Stimulated activated CD4-positive, alpha-beta T cell treated with anti-CD3 and anti-CD28 coated beads, Interleukin-12 subunit alpha, Interleukin-12 subunit beta, amount 100 ng/mL, for 4 hours (primary cell): ENCODE measurements around the gene EMID1.

Experiments used
- DNase-seq: peaks from one replicate; pipeline ENCODE4 v3.0.0-alpha.2; 2020

Gene EMID1

DNA sequence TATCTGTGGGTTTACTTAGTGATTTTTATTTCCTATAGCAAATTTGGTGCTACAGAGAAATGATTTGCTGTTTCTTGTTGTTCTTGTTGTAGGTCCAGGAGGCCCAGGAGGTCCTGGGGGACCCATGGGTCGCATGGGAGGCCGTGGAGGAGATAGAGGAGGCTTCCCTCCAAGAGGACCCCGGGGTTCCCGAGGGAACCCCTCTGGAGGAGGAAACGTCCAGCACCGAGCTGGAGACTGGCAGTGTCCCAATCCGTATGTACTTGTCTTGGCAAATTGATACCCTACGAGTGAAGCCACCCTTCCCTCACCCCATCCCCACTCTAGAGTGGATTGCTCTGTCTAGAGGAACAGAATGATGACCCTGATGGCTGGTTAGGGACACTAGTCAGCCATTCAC lies 92.9 kb downstream of the EMID1 start:
- DNase-seq: no peak

DNA sequence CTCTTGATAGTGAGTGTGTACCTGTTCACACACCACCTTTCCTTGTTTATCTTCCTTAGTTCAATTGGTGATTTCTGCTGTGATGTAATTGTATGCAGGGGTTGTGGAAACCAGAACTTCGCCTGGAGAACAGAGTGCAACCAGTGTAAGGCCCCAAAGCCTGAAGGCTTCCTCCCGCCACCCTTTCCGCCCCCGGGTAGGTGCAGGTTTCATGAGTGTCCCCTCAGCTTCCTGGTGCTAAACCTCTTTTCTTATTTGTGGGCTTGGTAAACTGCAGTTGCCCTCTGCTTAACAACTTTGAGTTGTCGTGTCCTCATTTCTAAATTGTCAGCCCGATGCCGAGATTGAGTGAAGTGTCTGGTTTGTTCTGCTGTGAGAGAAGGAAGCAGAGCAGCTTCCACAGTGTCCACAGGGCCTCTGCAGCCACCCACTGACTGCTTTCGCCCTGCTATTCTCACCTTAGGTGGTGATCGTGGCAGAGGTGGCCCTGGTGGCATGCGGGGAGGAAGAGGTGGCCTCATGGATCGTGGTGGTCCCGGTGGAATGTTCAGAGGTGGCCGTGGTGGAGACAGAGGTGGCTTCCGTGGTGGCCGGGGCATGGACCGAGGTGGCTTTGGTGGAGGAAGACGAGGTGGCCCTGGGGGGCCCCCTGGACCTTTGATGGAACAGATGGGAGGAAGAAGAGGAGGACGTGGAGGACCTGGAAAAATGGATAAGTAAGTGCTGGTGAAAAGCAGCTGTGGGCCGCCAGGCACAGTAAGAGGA lies 93.6 kb downstream of the EMID1 start:
- no peak for DNase-seq

DNA sequence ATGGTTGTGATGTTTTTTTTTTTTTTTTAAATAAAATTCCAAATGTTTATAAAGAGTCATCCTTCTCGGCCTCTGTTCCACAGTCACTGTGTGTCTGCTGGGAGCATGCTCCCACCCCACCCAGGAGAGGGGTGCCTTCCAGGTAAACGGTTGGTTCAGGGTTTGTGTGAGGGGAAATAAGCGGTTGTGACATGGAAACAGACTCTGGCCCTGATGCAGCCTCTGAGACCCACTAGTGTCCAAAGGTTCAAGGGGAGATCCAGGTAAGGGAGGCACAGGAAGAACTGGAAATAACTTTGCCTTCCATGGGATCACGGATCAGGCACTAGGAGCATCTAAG lies 94.7 kb downstream of the EMID1 start:
- no peak for DNase-seq

DNA sequence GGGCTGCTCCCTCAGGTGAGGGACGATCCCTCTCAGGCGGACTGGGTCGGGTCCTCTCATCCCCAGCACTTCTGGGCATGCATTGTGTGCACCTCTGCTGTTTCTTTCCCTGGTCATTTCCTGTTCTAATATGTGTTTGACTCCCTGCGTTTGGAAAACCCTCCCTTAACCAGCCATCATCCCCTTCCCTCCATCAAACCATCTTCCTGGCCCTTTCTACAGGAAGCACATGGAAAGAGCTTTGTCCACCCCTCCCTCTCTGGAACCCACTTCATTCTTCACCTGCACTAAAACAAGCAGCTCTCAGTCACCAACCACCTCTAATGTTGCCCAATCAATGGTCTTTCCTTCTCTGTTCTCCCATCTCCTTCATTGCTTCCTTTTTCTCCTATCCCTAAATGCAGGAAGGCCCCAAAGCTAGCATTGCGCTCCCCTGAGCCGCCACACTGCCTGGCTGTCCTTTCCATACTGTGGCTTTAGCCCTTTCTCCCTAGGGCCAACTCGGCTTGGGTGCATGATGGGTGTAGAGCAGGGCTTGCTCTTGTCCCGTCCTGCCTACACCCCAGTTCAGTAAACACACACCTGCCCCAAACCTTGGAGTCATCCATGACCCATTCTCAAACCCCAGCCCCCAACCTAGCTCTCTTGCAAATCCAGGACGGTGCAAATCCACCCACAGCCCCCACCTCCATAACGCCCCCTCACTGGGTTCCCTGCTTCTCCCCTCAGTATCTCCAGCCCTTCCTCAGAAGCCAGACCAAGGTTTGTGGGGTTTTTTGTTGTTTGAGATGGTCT lies 95.3 kb downstream of the EMID1 start:
- peak; percentile 18 for DNase-seq

DNA sequence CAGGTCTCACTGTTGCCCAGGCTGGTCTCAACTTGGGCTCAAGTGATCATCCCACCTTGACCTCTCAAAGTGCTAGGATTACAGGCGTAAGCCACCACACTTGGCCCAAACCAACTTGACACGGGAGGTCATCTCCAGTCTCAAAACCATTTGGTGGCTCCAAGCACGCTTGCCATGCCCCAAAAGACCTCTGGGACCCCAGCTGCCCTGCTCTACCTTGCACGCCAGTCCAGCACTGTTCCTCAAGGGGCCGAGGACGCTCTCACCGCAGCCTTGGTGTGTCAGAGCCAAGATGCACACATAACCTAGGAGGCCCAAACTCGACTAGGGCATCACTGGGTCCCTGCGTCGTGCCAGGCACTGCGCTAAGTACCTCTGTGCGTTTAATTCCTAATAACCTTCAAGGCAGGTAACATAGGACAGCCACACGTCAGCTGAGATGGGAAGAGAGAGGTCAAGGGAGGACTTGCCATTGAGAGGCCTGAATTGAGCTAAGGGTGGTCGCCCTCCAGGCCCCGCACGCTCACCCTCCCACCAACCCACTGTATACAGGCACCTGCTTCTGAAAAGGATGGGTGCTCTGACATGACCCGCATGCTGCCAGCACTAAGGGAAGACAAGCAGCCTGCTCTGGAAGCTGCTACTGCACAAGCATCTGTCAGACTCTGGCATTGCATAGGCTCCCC lies 96.2 kb downstream of the EMID1 start:
- DNase-seq: no peak

DNA sequence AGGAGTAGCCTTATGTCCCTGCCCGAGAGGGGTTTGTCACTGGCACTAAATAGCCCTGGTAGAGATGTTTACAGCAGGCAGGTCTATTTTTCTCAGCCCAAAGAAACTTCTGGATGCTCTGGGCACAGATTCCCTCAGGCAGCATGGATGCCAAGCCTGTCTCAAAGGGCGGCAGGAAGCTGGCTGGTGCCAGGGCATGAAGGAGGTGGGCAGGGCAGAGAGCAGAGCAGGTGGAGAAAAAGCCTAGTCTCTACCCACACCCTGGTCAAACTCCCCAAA lies 96.6 kb downstream of the EMID1 start:
- DNase-seq: no peak

DNA sequence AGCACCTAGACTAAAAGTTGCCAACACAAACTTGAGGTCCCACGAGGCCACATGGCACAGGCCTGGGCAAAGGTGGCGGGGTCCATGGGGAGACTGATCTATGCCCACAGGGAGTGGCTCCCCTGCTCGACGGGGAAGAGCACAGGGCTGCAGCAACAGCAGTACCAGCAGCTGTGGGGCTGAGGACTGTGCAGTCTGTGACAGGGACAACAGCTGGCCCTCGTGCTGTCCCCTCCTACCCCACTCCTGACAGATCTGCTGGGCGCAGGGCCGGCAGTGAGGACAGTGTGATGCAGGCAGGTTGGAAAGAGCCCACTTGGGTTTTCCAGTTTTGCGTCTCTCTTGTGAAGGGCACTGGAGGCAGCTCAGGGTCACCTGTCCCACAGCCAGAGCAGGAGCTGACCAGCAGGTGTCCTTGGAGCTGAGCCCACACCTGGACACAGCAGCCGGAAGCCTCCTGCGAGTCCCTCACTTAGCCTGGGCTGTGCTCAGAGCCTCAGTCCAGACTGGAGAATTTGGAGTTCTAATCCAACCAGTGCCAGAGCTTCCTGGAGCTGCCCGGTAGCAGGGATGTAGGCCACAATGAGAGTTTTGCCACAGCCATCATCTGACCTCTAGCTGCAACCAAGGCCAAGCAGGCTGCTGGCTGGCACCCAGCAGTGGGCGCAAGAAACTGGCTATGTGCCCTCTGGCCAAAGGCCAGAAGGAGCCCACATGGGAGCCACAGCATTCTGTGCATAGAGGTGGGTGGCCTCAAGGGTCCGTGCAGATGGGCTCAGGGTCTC lies 97.2 kb downstream of the EMID1 start:
- DNase-seq: no peak

DNA sequence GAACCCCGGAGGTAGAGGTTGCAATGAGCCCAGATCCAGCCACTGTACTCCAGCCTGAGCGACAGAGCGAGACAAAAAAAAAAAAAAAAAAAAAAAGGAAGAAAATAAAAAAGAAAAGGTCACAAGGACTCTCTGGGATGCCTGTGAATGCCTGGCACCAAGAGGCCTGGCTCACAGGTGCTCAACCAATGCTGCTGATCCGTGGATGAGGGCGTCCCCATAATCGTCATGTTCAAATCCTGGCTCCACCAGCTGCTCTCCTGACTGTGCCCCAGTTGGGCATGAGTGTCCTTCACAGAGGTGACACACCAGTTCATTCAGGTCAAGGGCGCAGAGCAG lies 100.1 kb downstream of the EMID1 start:
- DNase-seq: no peak

DNA sequence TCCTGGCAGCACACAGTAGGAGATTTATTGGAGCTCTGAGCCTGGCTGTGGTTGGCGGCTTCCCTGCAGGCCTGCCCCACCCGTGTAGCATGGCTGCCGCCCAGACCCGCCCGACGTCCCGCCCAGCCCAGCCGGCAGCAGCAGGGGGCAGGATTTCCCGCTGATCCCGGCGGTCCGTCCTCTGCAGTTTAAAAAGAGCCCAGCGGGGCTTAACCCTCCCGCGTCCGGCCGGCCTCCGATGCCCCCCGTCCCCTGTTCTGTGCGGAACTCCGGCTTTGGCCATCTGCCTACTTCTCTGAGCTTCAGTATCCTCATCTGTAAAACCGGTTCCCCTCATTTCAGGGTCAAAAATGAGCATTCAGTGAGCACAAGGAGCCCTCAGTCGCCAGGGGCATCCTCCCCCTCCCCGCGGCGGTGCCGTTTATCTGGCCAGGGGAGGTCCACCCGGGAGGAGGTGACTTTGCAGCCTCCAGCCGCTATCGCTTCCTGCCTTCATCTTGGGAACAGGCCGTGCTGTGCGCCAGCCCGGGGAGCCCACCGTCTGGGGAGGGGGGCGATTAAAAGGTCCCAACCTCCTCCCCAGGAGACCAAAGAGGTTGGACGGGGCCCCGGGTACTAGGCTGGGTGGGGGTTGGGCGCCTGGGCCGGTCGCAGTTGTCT lies 100.6 kb downstream of the EMID1 start, which contains the start of gene GAS2L1:
Gene GAS2L1, plus strand, starts transcription at position 476 of the 660 bp plus-strand sequence. CDS start 1,456 bp downstream, outside the sequence.
- peak; percentile 30 for DNase-seq

DNA sequence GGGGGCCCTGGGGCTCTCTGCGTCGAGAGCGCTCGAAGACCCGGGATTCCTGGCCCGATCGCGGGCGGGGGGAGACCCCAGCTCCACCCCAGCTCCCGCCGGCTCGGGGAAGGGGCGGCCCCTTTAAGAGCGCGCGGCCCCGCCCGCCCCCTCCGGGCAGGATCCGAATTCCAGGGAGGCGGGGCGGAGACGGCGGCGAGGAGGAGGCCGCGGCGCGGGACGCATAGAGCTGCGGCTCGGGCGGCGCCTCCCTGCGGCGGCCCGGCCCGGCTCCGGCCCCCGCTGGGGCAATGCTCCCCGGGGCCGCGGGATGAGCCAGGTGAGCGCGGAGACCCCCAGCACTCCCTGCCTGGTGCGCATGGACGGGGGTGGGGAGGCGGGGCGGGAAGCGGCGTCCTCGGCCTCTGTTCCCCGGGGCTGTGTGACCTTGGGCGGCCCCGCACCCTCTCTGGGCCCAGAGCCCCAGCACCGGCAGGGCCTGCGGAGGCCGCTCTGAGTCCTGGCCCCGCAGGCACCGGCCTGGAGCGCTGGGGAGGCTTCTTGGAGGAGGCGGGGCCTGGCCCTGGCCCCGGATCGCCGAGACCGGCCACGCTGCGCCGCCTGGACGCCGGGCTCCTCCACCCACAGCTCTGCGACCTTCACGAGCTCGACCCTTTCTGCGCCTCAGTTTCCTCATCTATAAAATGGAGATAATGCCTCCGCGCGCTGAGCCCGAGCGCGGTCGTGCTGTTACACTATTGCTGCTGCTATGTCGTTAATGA lies 101.3 kb downstream of the EMID1 start:
- DNase-seq: peak; percentile 38

DNA sequence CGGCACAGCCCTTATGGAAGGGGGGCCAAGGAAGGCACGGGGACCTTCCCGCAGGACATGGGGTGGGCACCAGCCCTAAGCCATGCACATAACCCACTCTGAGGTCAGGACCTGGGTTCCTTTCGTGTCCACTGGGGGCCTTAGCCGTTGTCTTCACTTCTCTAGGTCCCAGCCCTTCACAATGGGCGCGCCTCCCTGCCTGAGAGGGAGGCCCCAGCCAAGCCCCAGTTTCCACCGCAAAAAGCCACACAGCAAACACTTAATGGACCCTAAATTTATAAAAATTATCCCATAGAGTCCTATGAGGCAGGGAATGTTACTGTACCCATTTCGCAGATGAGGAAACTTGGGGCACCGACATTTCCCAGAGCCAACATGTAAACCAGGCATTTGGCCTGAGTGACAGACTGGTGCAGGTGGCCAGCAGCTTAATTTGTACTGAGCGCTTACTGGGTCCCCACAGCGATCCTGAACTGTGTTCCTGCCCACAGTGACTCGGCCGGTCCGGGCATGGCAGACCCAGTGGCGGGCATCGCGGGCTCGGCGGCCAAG lies 102.0 kb downstream of the EMID1 start:
- no peak for DNase-seq

DNA sequence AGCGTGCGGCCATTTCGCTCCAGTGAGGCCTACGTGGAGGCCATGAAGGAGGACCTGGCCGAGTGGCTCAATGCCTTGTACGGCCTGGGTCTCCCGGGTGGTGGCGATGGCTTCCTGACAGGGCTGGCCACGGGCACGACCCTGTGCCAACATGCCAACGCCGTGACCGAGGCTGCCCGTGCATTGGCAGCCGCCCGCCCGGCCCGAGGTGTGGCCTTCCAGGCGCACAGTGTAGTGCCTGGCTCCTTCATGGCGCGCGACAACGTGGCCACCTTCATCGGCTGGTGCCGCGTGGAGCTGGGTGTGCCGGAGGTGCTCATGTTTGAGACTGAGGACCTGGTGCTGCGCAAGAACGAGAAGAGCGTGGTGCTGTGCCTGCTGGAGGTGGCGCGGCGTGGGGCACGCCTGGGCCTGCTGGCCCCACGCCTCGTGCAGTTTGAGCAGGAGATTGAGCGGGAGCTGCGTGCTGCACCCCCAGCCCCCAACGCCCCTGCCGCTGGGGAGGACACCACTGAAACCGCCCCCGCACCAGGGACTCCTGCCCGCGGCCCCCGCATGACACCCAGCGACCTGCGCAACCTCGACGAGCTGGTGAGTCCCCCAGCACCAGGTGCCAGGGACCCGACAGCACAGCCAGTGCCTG lies 102.6 kb downstream of the EMID1 start:
- no peak for DNase-seq

DNA sequence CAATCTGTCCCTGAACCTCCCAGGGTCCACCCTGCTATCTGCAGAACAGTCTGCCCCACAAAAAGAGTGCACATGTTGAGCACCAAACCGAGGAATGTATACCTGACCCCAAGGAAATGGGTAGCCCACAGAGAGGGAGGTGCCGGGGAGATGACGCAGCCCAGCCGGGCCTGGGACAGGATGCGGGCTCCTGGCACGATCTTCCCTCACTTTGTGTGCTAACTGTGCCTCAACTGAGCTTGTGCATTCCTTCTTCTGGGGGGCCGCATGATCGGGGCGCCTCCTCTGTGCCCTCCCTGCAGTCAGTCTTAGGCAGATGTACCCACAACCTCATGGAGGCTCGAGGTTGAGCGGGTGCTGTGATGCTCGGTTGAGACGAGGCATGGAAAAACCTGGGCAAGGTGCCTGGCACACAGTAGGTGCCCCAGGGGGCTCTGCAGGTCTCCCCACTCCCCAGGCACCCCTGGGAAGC lies 103.1 kb downstream of the EMID1 start:
- no peak for DNase-seq
